GM12878 (cell line): ENCODE data around the gene P3H2. TPM values are rescaled to one million over a fixed set of nuclear protein-coding genes. Genes with fewer than 3 reads are reported as not detected.
A peak's percentile ranks its signal among the peaks of the same experiment; 100 is the strongest.

Experiments used
- ATAC-seq: fragments of 200-7000 bp; cut with Tn5 transposase; 3 replicates; pipeline ENCODE4 v1.9.1; 2020; ENCODE audit warnings: mild to moderate bottlenecking, moderate library complexity
- BruUV-seq: library from RNA; stranded (reverse); fragments of 400-500 nt; replicated peaks from 2 replicates; lab custom pipeline; 2021; lab: Mats Ljungman, UMichigan
- CTCF ChIA-PET: fragments of 300-600 bp; sonication (Branson Sonifier 250); formaldehyde crosslinking; extraction: SDS; loops from one replicate; lab custom pipeline; 2021; ENCODE audit warnings: inconsistent platforms; lab: Yijun Ruan, JAX
- POLR2A ChIA-PET: fragments of 350-600 bp; formaldehyde crosslinking; extraction: SDS; loops from one replicate; lab custom pipeline; 2021; ENCODE audit warnings: inconsistent platforms; lab: Charles Lee
- RAD21 ChIA-PET: fragments of 300-600 bp; sonication (Branson Sonifier 250); formaldehyde crosslinking; loops from one replicate; lab custom pipeline; 2023; ENCODE audit warnings: antibody characterized with exemption; ENCODE audit not compliant: unreplicated experiment; lab: Charles Lee
- SMC1A ChIA-PET: fragments of 300-600 bp; sonication (Branson Sonifier 250); formaldehyde crosslinking; loops from one replicate; lab custom pipeline; 2023; ENCODE audit not compliant: unreplicated experiment, uncharacterized antibody; lab: Charles Lee
- DNase-seq: peaks from one replicate; pipeline ENCODE4 v3.0.0-alpha.2; 2011; ENCODE audit warnings: low read depth, low spot score
- FAIRE-seq: peaks from 3 replicates; lab custom pipeline; 2011; peaks lifted over from hg19 to GRCh38; lab: Jason Lieb, UNC
- H2AFZ ChIP-seq: 2 replicates; pipeline ENCODE4 v1.6.0; 2011; ENCODE audit warnings: low read depth, low read length, control low read depth; ENCODE audit not compliant: control insufficient read depth
- H3K27ac ChIP-seq: 2 replicates; pipeline ENCODE4 v1.5.1; 2011; ENCODE audit warnings: control low read depth; ENCODE audit not compliant: control insufficient read depth, insufficient read depth
- H3K27me3 ChIP-seq, 2 experiments: replicated peaks in 1 of 2; 2 replicates each; pipeline versions ENCODE4 v1.6.0 to v1.6.1; 2011; ENCODE audit warnings: low read length in 1 of 2; ENCODE audit not compliant: control insufficient read depth in 2 of 2, insufficient read depth in 2 of 2
- H3K36me3 ChIP-seq, 2 experiments: 2 replicates each; pipeline ENCODE4 v1.5.1; 2011; ENCODE audit warnings: low read length in 1 of 2; ENCODE audit not compliant: control insufficient read depth in 2 of 2, insufficient read depth in 2 of 2
- H3K4me1 ChIP-seq: 2 replicates; pipeline ENCODE4 v1.6.1; 2011; ENCODE audit warnings: mild to moderate bottlenecking, low read length, moderate library complexity, mixed read lengths; ENCODE audit not compliant: control insufficient read depth, insufficient read depth
- H3K4me2 ChIP-seq: 2 replicates; pipeline ENCODE4 v1.6.0; 2011; ENCODE audit warnings: control low read depth; ENCODE audit not compliant: control insufficient read depth, insufficient read depth
- H3K4me3 ChIP-seq: fragments of 200-600 bp; sonication (generic); 2 replicates; pipeline ENCODE4 v1.5.1; 2016
- H3K79me2 ChIP-seq: 2 replicates; pipeline ENCODE4 v1.6.0; 2011; ENCODE audit warnings: low read length; ENCODE audit not compliant: control insufficient read depth, insufficient read depth
- H3K9ac ChIP-seq: 2 replicates; pipeline ENCODE4 v1.8.0; 2011; ENCODE audit warnings: low read length, control low read depth, mixed read lengths; ENCODE audit not compliant: control insufficient read depth, insufficient read depth
- H3K9me3 ChIP-seq: replicated peaks from 3 replicates; pipeline ENCODE4 v1.5.1; 2011; ENCODE audit warnings: mild to moderate bottlenecking, low read length; ENCODE audit not compliant: control insufficient read depth, insufficient read depth
- H4K20me1 ChIP-seq: 2 replicates; pipeline ENCODE4 v1.6.0; 2011; ENCODE audit not compliant: control insufficient read depth, insufficient read depth
- EED ChIP-seq: sonication (generic); IDR thresholded peaks from 2 replicates; pipeline ENCODE4 v1.6.1; 2016; ENCODE audit warnings: antibody characterized with exemption, low read depth
- FOXM1 ChIP-seq: IDR thresholded peaks from 2 replicates; pipeline ENCODE4 v1.6.1; 2012; ENCODE audit warnings: low read depth, mild to moderate bottlenecking, inconsistent platforms, low read length, moderate library complexity
- JUNB ChIP-seq: IDR thresholded peaks from 2 replicates; pipeline ENCODE4 v1.6.1; 2016; ENCODE audit warnings: antibody characterized with exemption, mild to moderate bottlenecking
- MTA3 ChIP-seq: IDR thresholded peaks from 2 replicates; pipeline ENCODE4 v1.6.1; 2012; ENCODE audit warnings: low read length, inconsistent platforms, borderline replicate concordance
- NFIC ChIP-seq: IDR thresholded peaks from 2 replicates; pipeline ENCODE4 v1.6.1; 2012; ENCODE audit warnings: low read depth, mild to moderate bottlenecking, inconsistent platforms, low read length, moderate library complexity
- PAX5 ChIP-seq: IDR thresholded peaks from 2 replicates; pipeline ENCODE4 v1.6.1; 2011; ENCODE audit warnings: low read depth, low read length, borderline replicate concordance
- POLR2AphosphoS5 ChIP-seq: IDR thresholded peaks from 2 replicates; pipeline ENCODE4 v1.6.1; 2011; ENCODE audit warnings: mild to moderate bottlenecking, low read length, inconsistent platforms
- RUNX3 ChIP-seq: IDR thresholded peaks from 2 replicates; pipeline ENCODE4 v1.6.1; 2012; ENCODE audit warnings: low read length, inconsistent platforms
- SMAD5 ChIP-seq: IDR thresholded peaks from 2 replicates; pipeline ENCODE4 v1.6.1; 2016; ENCODE audit warnings: antibody characterized with exemption, low read depth
- WGBS: methylation state at CpG from one replicate; pipeline ENCODE4 v1.1.6; 2016; ENCODE audit warnings: low lambda C conversion rate; ENCODE audit not compliant: insufficient replicate concordance, insufficient coverage; ENCODE audit errors: missing lambda C conversion rate; 5-methylcytosine and 5-hydroxymethylcytosine counted together
- in situ Hi-C: fragments of 300-500 bp; cut with MboI; formaldehyde crosslinking; loops from 9 replicates; pipeline ENCODE4 v1.14.3; 2018; ENCODE audit warnings: mixed read lengths
- intact Hi-C: fragments of 100-400 bp; cut with micrococcal nuclease; formaldehyde crosslinking; loops from one replicate; pipeline ENCODE4 v1.14.2; 2022; ENCODE audit not compliant: unreplicated experiment
- polyA plus RNA-seq, 11 experiments: library from polyadenylated mRNA; depleted of rRNA in 4 of 11; unstranded in 6 of 11; stranded (reverse) in 5 of 11; fragments of >200 nt; fragmentation: Nextera tagmentation in 4 of 11; fragmentation: Illumina TruSeq in 1 of 11; extraction: Ambion mirVana in 4 of 11; extraction: Trizol in 1 of 11; gene quantifications; 1 replicate in 1 of 11; 2 replicates in 10 of 11; pipeline versions ENCODE4 v1.2.1 to v1.2.3, GENCODE V29; 2011 to 2016; ENCODE audit warnings: inconsistent platforms in 2 of 11, missing spikeins in 2 of 11, low read depth in 1 of 11
- total RNA-seq, 4 experiments: library from RNA; depleted of rRNA in 3 of 4; stranded (reverse); fragments of >200 nt in 3 of 4; fragmentation: Illumina TruSeq in 1 of 4; extraction: Trizol in 1 of 4; gene quantifications; 2 replicates each; pipeline versions ENCODE4 v1.2.1 to v1.2.3, GENCODE V29; 2013 to 2021
- TF ChIP-seq, protein P1 (sequence below): IDR thresholded peaks from 2 replicates; pipeline ENCODE4 v1.6.1; 2011; ENCODE audit warnings: borderline replicate concordance, low read depth, mild to moderate bottlenecking, moderate library complexity, low read length; ENCODE audit not compliant: insufficient read depth, poor library complexity, severe bottlenecking

Gene P3H2
- total and polyA plus RNA-seq, 10 of the 15 experiments (the other 5 are each of a cell fraction or from before 2014, with no cell fraction given), result 27.0 to 97.6 (median 83.2) TPM

GRCh38 chr3:190122198-190122771 is 1.6 kb upstream of the P3H2 start:
- ChIA-PET POLR2A (interaction anchor here (0.6 to 1.5 kb wide), 3 partner anchors 28 to 80 kb away, joined by 3 to 4 read pairs (median 3); no protein-coding TSS in a partner anchor), CTCF (interaction anchor here (1.0 to 2.6 kb wide), 4 partner anchors 9 to 261 kb away, joined by 3 to 9 read pairs (median 6); no protein-coding TSS in a partner anchor), SMC1A (interaction anchor here (0.7 to 1.9 kb wide), 8 partner anchors 9 to 102 kb away, joined by 3 to 8 read pairs (median 4); no protein-coding TSS in a partner anchor), RAD21 (interaction anchor here (1.1 to 2.5 kb wide), 6 partner anchors 10 to 88 kb away, joined by 3 to 17 read pairs (median 5); no protein-coding TSS in a partner anchor)
- ATAC-seq, result no peak
- H3K27ac ChIP-seq, result no peak overlapping the region
- H3K27me3 ChIP-seq, result peaks cover 2 to 3% of the 10 kb centered on the region in 2 experiments; a peak in 3 of 4 replicates
- FAIRE-seq, result no peak
- no peaks in the 10 kb centered on the region for H4K20me1 ChIP-seq
- H2AFZ ChIP-seq, result no peak overlapping the region
- intact Hi-C loops, result no loop called here
- H3K9ac ChIP-seq, result no peak overlapping the region
- 22% methylated on average over 8 of the region's 8 CpGs for WGBS
- H3K79me2 ChIP-seq, result peaks cover 8% of the 10 kb centered on the region
- no peak overlapping the region for H3K4me3 ChIP-seq
- no TSS peak for BruUV-seq
- H3K36me3 ChIP-seq, result no peaks in the 10 kb centered on the region
- DNase-seq, result no peak
- peaks cover 4% of the 10 kb centered on the region; the same call in 1 of the 2 replicates for H3K4me1 ChIP-seq
- H3K4me2 ChIP-seq, result 0 out of 2 replicates have a peak overlapping the region, but pooled peaks have one; percentile 17
- H3K9me3 ChIP-seq, result no peaks in the 10 kb centered on the region
- in situ Hi-C loops, result no loop called here
- TF ChIP-seq PAX5 (no peak), JUNB (peak; percentile 64), POLR2AphosphoS5 (no peak), SMAD5 (0 out of 2 replicates have a peak, but pooled peaks have one; percentile 30), RUNX3 (peak; percentile 33; the same call in 1 of the 2 replicates), EED (peak; percentile 51), NFIC (peak; percentile 40; the same call in 1 of the 2 replicates), FOXM1 (no peak), MTA3 (peak; percentile 62; the same call in 1 of the 2 replicates)
- TF ChIP-seq, protein P1, sequence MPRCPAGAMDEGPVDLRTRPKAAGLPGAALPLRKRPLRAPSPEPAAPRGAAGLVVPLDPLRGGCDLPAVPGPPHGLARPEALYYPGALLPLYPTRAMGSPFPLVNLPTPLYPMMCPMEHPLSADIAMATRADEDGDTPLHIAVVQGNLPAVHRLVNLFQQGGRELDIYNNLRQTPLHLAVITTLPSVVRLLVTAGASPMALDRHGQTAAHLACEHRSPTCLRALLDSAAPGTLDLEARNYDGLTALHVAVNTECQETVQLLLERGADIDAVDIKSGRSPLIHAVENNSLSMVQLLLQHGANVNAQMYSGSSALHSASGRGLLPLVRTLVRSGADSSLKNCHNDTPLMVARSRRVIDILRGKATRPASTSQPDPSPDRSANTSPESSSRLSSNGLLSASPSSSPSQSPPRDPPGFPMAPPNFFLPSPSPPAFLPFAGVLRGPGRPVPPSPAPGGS, result peak; percentile 16
